Gastrocnemius medialis (tissue), 4 donors: Measurements from ENCODE around the gene UNC13C.

ENCODE experiments used
- CTCF ChIP-seq, 5 experiments: fragments of 450-650 bp in 3 of 5; fragments of 200-600 bp in 2 of 5; sonication (generic) in 2 of 5; IDR thresholded peaks in 4 of 5; conservative IDR thresholded peaks in 1 of 5; 1 replicate in 4 of 5; 2 replicates in 1 of 5; pipeline ENCODE4 v1.5.1; 2016 to 2019; ENCODE audit warnings: antibody characterized with exemption in 5 of 5, mild to moderate bottlenecking in 3 of 5, moderate library complexity in 3 of 5
- POLR2A ChIP-seq, 2 donors: fragments of 450-650 bp; IDR thresholded peaks; one replicate each; pipeline ENCODE4 v1.6.1; 2017; ENCODE audit warnings: antibody characterized with exemption in 2 of 2, mild to moderate bottlenecking in 2 of 2, moderate library complexity in 2 of 2

GRCh38 chr15:54579855-54580254, 601.6 kb downstream of the UNC13C start:
- no peak for TF ChIP-seq CTCF (IDR thresholded peaks at IDR 0.05 in 4 of 5, conservative IDR thresholded peaks at IDR 0.05 in 1 of 5)
- TF ChIP-seq POLR2A (IDR thresholded peaks at IDR 0.05): no peak
